ENCODE measurements around the gene SCUBE3.

SCUBE3 gene

GRCh38 chr6:35230950-35231349 lies 17.2 kb downstream of the SCUBE3 start:
- H3K4me2 ChIP-seq: no peak overlapping the region
- no peaks in the 10 kb centered on the region for H4K20me1 ChIP-seq (ENCODE audit: insufficient read depth)
- no peak overlapping the region for H3K9ac ChIP-seq
- H3K4me1 ChIP-seq (ENCODE audit: low read depth, poor library complexity, severe bottlenecking): no peaks in the 10 kb centered on the region
- H3K27me3 ChIP-seq (ENCODE audit: insufficient read depth, low read depth): no peaks in the 10 kb centered on the region
- no peak overlapping the region for H3K4me3 ChIP-seq (IDR thresholded peaks at IDR 0.05; ENCODE audit: insufficient read depth, low read depth, low read length)
- H3K36me3 ChIP-seq (ENCODE audit: insufficient read depth): no peaks in the 10 kb centered on the region
- H2AFZ ChIP-seq (ENCODE audit: low read depth): no peak overlapping the region
- no peaks in the 10 kb centered on the region for H3K79me2 ChIP-seq (ENCODE audit: insufficient read depth, low read depth)
- no peak overlapping the region for H3K27ac ChIP-seq
- no peak for TF ChIP-seq CTCF (conservative IDR thresholded peaks at IDR 0.05; ENCODE audit: low read depth, low read length)

GRCh38 chr6:35231563-35231962 lies 17.8 kb downstream of the SCUBE3 start:
- no peak overlapping the region for H2AFZ ChIP-seq (ENCODE audit: low read depth)
- H4K20me1 ChIP-seq (ENCODE audit: insufficient read depth): no peaks in the 10 kb centered on the region
- H3K27ac ChIP-seq: no peak overlapping the region
- no peak for TF ChIP-seq CTCF (conservative IDR thresholded peaks at IDR 0.05; ENCODE audit: low read depth, low read length)
- no peaks in the 10 kb centered on the region for H3K4me1 ChIP-seq (ENCODE audit: low read depth, poor library complexity, severe bottlenecking)
- no peaks in the 10 kb centered on the region for H3K79me2 ChIP-seq (ENCODE audit: insufficient read depth, low read depth)
- no peak overlapping the region for H3K4me2 ChIP-seq
- no peaks in the 10 kb centered on the region for H3K27me3 ChIP-seq (ENCODE audit: insufficient read depth, low read depth)
- no peaks in the 10 kb centered on the region for H3K36me3 ChIP-seq (ENCODE audit: insufficient read depth)
- H3K4me3 ChIP-seq (IDR thresholded peaks at IDR 0.05; ENCODE audit: insufficient read depth, low read depth, low read length): no peak overlapping the region
- H3K9ac ChIP-seq: no peak overlapping the region

GRCh38 chr6:35234901-35235300 lies 21.1 kb downstream of the SCUBE3 start:
- Histone ChIP-seq H3K36me3 (ENCODE audit: insufficient read depth) (no peaks in the 10 kb centered on the region), H3K4me1 (ENCODE audit: low read depth, poor library complexity, severe bottlenecking) (no peaks in the 10 kb centered on the region), H4K20me1 (ENCODE audit: insufficient read depth) (no peaks in the 10 kb centered on the region), H3K27ac (no peak overlapping the region), H2AFZ (ENCODE audit: low read depth) (no peak overlapping the region), H3K4me3 (IDR thresholded peaks at IDR 0.05; ENCODE audit: insufficient read depth, low read depth, low read length) (no peak overlapping the region), H3K4me2 (no peak overlapping the region), H3K27me3 (ENCODE audit: insufficient read depth, low read depth) (no peaks in the 10 kb centered on the region), H3K9ac (no peak overlapping the region), H3K79me2 (ENCODE audit: insufficient read depth, low read depth) (no peaks in the 10 kb centered on the region)
- TF ChIP-seq CTCF (conservative IDR thresholded peaks at IDR 0.05; ENCODE audit: low read depth, low read length): no peak

GRCh38 chr6:35236223-35236622 lies 22.5 kb downstream of the SCUBE3 start:
- H3K4me2 ChIP-seq: no peak overlapping the region
- no peaks in the 10 kb centered on the region for H3K36me3 ChIP-seq (ENCODE audit: insufficient read depth)
- no peak for TF ChIP-seq CTCF (conservative IDR thresholded peaks at IDR 0.05; ENCODE audit: low read depth, low read length)
- H3K4me1 ChIP-seq (ENCODE audit: low read depth, poor library complexity, severe bottlenecking): no peaks in the 10 kb centered on the region
- H2AFZ ChIP-seq (ENCODE audit: low read depth): no peak overlapping the region
- no peak overlapping the region for H3K9ac ChIP-seq
- H4K20me1 ChIP-seq (ENCODE audit: insufficient read depth): no peaks in the 10 kb centered on the region
- H3K27me3 ChIP-seq (ENCODE audit: insufficient read depth, low read depth): no peaks in the 10 kb centered on the region
- H3K27ac ChIP-seq: no peak overlapping the region
- H3K4me3 ChIP-seq (IDR thresholded peaks at IDR 0.05; ENCODE audit: insufficient read depth, low read depth, low read length): no peak overlapping the region
- no peaks in the 10 kb centered on the region for H3K79me2 ChIP-seq (ENCODE audit: insufficient read depth, low read depth)

GRCh38 chr6:35237476-35237875 lies 23.7 kb downstream of the SCUBE3 start:
- Histone ChIP-seq H3K4me1 (ENCODE audit: low read depth, poor library complexity, severe bottlenecking) (no peaks in the 10 kb centered on the region), H3K36me3 (ENCODE audit: insufficient read depth) (no peaks in the 10 kb centered on the region), H3K4me3 (IDR thresholded peaks at IDR 0.05; ENCODE audit: insufficient read depth, low read depth, low read length) (no peak overlapping the region), H3K27me3 (ENCODE audit: insufficient read depth, low read depth) (no peaks in the 10 kb centered on the region), H3K4me2 (no peak overlapping the region), H2AFZ (ENCODE audit: low read depth) (no peak overlapping the region), H3K27ac (no peak overlapping the region), H3K9ac (no peak overlapping the region), H3K79me2 (ENCODE audit: insufficient read depth, low read depth) (no peaks in the 10 kb centered on the region), H4K20me1 (ENCODE audit: insufficient read depth) (no peaks in the 10 kb centered on the region)
- TF ChIP-seq CTCF (conservative IDR thresholded peaks at IDR 0.05; ENCODE audit: low read depth, low read length): no peak

Data from KMS-11 (cell line).